ENCODE results near the gene TNFRSF4.

Gene TNFRSF4

DNA sequence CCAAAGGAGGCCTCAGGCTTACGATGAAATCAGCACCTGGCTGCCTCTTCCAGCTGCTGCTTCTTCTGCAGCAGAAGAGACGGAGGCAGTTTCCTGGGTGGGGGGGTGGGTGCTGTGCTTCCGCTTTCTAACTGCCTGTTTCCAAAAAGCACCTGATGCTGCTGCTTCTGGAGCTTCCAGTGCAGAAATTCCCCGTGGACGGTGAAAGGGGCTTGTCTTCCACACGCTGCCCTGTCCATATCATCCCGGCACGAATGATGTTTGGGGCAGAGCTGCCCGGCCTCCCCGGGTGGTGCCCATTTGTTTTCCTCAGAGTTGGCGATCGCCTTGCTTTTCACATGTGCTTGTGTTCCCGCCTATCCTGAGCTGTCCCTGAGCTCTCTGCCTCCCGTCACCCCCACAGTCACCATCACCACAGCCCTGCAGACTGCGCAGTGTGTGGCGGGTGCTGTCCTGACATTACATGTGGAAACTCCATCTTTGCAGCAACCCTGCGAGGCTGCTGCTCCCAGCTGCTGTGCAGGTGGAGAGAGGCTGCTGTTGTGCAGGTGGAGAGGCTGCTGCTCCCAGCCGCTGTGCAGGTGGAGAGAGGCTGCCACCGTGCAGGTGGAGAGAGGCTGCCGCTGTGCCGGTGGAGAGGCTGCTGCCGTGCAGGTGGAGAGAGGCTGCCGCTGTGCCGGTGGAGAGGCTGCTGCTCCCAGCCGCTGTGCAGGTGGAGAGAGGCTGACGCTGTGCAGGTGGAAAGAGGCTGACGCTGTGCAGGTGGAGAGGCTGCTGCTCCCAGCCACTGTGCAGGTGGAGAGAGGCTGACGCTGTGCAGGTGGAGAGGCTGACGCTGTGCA lies 38.5 kb downstream of the TNFRSF4 start:
- TF ChIP-seq ZNF274 (IDR thresholded peaks at IDR 0.05; ENCODE audit: low read depth, low read length), result no peak
- H3K4me3 ChIP-seq (ENCODE audit: low read length), result no peak overlapping the region

DNA sequence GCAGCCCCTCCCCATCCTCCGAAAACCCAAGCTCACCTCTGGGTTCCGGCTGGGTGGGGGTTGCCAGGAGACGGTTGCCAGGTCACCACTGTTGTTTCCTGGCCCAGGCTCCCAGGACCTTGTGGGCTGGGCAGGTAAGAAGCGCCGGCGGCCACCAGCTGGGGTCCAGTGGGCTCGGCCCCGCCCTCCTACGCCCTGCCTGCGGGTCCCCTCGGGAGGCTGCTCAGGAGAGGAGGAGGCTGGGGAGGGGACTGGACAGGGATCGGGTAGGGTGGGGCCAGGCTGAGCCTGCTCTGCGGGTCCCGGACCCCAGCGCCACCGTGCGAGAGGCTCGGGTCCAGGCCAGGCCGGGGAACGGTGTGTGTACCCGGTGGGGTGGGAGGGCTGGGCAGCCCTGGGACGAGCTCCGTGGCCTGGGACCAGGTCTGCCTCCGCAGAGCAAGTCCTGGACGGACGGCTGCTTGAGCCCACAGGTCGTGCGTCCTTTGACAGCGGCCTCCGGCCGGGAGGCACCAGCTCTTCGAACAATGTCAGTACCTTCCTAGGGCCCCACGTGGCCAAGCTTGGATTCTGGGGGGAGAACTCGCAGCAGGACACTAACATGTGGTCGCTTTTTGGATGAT lies 40.0 kb downstream of the TNFRSF4 start, which contains the start of gene TTLL10:
TTLL10 (plus strand) TSS at position 88 of the 623 bp plus-strand sequence. CDS start 5,336 bp downstream, outside the sequence.
- no peak within 1 kb of the TSS for H3K4me3 ChIP-seq (ENCODE audit: low read length)
- TF ChIP-seq ZNF274 (IDR thresholded peaks at IDR 0.05; ENCODE audit: low read depth, low read length), result no peak

DNA sequence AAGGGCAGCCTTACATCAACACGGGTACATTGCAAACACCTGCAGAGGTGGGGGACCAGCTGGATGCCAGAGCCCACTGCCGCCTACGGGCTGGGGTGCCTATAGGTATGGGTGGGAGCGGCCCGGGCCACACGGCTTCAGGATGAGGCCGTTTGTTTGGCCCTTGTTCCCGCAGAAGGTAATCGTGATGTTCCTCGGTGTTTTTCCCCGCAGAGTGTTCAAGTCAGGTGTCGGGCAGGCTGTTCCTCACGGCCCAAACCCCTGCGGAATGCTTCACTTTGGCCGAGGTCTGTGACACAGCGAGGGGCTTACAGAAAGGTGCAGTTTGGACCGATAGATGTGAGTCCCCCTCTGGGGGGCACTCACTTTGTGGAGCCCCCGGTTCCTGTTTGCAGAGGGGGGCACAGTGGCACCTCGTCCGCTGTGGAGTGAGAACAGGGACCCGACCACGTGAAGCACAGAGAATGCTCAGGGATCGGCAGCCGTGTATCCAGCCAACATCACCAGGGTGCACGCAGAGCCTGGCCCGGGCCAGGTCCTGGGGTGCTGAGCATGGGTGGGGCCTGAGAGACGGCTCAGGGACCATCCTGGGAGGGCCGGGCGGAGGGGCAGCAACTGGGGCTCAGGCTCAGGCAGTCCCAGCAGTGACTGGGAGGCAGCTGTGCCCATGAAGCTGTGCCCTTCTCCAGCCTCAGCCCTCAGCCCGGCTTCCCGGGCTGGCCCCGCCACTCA lies 40.7 kb downstream of the TNFRSF4 start:
- no peak for TF ChIP-seq ZNF274 (IDR thresholded peaks at IDR 0.05; ENCODE audit: low read depth, low read length)
- no peak overlapping the region for H3K4me3 ChIP-seq (ENCODE audit: low read length)

DNA sequence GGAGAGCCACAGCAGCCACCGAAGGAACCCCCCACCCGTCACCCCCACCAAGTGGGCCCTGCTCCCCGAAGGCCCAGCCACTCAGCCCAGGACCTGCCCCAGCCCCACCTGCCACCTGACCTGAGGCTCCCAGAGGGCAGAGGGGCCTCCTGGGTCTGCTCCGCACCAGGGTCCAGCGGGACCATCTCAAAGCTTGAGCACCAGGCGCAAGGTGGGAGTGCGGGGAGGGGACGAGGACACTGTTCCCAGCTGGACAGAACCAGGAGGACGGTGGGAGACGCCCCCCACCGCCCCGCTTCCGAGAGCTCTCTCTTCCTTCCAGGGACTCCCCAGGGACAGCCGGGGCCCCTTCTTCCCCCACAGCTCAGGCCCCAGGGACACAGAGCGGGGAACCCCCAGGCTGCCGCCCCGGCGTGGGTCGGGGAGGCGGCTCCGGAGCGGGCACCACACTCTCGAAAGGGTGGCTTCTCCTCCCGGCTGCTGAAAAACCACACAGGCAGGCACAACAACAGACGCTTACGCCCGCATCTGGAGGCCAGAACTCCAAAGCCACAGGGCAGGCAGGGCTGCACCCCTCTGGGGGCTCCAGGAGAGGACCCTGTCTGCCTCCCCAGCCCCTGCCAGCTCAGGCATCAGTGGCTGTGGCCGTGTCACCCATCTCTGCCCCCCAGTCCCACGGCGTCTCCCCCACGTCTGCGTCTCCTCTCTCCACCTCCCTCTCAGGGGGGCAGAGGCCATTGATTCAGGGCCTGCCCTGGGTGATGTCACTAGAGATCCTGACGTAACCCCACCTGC lies 42.2 kb downstream of the TNFRSF4 start:
- no peak overlapping the region for H3K4me3 ChIP-seq (ENCODE audit: low read length)
- no peak for TF ChIP-seq ZNF274 (IDR thresholded peaks at IDR 0.05; ENCODE audit: low read depth, low read length)

DNA sequence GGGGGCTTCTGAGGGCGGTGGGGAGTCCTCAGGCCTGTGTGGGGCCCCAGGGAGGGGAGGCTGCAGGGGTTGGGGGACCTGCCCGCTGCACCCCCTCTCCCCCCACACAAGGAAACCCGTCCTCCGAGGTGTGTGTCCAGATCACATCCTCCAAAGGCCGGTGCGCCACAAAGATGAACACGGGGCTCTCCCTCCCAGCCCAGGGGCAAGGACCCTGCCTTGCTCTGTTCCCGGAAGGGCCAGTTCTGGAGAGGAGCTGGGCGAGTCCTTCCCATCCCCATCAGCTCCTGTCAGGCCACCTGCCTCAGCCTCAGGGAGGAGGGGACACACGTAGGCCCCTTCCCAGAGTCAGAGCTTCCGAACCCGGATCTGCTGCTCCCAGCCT lies 42.8 kb downstream of the TNFRSF4 start:
- TF ChIP-seq ZNF274 (IDR thresholded peaks at IDR 0.05; ENCODE audit: low read depth, low read length), result no peak

DNA sequence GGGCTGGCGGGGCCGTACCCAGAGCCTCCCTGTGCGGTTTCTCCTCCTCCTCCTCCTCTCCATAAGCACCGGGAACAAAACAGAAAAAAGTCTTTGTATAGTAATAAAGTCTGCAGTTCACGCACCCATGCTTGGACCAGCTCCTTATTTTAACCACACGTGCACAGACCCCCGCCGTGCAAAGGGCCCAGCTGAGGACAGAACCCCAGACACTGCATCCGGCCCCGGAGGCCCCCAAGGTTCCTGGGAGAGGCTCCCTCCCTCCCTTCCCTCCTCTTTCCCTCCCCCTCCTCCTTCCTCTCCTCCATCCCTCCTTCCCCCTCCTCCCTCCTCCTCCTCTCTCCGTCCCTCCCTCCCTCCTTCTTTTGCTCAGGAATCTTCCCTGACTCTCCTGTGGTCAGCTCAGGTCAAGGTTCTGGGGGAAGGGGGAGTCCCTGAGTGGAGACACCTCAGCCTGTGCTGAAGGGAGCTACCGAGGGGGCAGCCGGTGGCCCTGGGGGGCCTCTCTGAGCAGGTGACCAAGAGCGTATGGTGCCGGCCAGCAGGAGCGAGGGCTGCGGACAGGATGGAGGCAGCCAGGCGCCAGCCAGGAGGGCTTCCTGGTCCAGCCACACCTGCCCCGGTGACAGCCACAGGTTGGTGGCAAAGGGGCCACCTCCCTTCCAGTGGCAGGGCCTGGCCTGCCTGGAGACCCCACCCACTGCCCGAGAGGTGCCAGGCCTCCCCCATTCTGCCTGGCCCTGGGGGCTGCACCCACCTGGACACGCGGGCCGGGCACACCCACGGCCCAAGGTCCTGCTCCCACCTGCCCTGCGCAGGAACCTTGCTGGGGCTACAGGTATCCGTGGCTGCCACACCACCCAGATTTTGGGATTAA lies 43.5 kb downstream of the TNFRSF4 start:
- no peak for TF ChIP-seq ZNF274 (IDR thresholded peaks at IDR 0.05; ENCODE audit: low read depth, low read length)
- no peak overlapping the region for H3K4me3 ChIP-seq (ENCODE audit: low read length)

More for the DNA sequence above, 42.8 kb downstream of the TNFRSF4 start:
- H3K4me3 ChIP-seq (ENCODE audit: low read length), result no peak overlapping the region

DNA sequence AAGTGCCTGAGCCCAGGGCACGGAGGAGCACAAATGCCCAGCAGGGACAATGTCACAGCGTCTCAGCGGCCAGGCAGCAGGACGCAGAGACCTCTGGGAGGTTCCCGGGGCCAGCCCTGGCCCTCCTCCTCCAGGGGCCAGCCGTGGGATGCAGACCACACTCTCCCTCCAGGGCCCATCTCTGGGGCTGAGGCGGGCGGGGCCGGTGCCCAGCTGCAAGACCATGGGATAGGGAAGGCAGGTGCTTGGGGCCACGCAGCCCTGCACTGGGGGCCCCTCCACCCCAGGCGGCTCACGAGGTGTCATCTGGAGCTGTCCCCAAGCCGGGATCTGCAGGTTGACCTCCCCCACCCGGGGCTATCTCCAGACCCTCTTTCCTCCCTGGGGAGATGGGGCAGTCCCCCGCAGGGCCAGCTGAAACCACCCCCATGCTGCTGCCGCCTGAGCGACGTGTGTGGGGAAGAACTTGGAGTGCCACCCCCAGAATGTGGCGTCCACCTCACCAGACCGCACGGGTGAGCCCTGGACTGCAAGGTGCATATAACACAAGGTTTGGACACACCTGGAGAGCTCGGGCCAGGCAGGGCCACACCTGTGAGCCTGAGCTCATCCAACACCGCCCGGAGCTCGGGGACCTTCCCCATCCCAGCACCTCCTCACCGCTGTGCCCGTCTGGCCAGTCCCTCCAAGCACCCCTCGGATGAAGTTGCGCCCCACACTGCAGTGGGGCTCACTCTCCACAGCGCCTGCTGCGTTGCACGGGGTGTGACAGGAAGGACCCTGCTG lies 44.3 kb downstream of the TNFRSF4 start:
- H3K4me3 ChIP-seq (ENCODE audit: low read length), result no peak overlapping the region
- TF ChIP-seq ZNF274 (IDR thresholded peaks at IDR 0.05; ENCODE audit: low read depth, low read length), result no peak

DNA sequence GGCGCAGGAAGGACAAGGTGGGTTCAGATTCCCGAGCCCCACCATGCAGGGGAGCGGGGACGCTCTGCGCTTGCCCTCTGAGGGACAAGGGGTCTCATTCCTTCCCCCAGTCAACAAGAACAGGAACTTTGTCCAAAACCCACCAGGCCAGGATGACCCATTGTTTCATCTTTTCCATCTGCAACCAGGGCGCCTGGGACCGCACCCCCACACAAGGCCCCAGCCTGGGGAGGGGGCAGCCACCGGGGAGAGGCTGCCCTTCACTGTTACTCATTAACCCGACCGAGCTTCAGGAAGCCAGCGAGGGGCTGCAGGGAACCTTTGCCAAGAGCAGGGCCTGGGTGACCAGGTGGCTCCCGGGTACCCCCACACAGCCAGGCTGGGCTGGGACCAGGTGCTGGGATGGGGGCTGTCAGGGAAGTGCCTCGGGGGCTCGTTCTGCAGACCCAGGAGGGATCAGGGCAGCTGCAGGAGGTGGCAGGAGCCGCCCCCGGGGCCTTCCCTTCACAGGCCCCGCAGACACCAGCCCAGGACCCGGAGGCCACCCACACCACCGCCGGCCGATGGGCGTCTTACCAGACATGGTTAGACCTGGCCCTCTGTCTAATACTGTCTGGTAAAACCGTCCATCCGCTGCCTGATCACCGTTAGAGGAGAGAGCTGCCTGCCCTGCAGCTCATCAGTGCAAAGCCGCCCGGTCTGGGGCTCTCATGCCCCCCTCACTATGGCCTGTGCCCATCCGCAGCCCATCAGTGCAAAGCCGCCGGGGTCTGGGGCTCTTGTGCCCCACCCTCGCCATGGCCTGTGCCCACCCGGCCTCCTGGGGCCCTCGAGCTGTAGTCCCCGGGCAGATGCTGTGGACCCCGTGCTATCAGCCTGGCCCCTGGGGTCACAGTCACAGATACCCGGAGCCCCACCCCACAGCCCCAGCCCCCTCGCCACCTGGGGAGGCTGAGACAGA lies 45.2 kb downstream of the TNFRSF4 start:
- no peak overlapping the region for H3K4me3 ChIP-seq (ENCODE audit: low read length)
- TF ChIP-seq ZNF274 (IDR thresholded peaks at IDR 0.05; ENCODE audit: low read depth, low read length), result no peak

DNA sequence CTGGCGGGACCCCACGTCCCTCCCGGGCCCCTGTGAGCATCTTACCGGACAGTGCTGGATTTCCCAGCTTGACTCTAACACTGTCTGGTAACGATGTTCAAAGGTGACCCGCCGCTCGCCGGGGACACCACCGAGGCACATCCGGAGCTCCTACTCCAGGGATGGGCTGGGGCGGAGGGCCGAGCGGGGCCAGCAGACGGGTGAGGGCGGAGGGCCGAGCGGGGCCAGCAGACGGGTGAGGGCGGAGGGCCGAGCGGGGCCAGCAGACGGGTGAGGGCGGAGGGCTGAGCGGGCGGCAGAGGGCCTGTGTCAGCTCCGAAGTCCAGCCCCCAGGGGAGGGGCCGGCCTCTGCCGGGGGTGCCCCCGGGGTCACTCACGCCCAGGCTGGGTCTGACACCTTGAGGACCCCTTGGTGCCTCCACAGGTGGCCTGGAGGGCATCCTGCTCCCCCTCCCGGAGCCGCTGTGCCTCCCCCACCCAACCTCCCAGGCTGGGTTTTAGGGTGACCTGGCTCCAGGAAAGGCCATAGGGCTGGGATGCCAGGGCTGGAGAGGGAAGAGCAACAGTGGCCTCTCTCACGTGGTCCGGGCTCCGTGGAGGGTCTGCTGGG lies 46.0 kb downstream of the TNFRSF4 start:
- H3K4me3 ChIP-seq (ENCODE audit: low read length), result no peak overlapping the region
- TF ChIP-seq ZNF274 (IDR thresholded peaks at IDR 0.05; ENCODE audit: low read depth, low read length), result no peak

DNA sequence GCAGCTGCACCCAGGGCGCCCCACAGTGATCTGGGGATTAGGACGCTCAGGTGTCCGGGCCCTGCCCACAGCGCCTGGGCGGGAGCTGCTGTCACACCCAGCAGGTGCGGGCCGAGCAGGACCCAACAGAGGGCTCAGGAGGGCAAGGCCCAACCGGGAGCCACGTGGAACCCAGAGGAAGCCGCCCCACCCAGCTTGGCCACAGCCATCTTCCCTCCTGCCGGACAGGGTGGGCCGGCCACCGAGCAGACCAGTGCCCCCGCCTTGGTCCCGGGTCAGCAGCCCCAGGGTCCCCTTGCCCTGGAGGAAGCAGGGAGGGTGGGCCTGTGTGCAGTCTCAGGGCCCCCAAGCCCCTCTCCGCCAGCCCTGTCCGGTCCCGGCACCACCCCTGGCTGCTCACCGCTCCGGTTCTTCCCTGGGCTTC lies 46.5 kb downstream of the TNFRSF4 start:
- no peak for TF ChIP-seq ZNF274 (IDR thresholded peaks at IDR 0.05; ENCODE audit: low read depth, low read length)
- H3K4me3 ChIP-seq (ENCODE audit: low read length), result no peak overlapping the region

Measured in GM08714 (cell line).